Ovary (tissue), 3 donors: ENCODE results near the gene RYR3.

Experiments used
- CTCF ChIP-seq, 3 donors: fragments of 450-650 bp in 2 of 3; fragments of 200-600 bp in 1 of 3; IDR thresholded peaks; one replicate each; pipeline versions ENCODE4 v1.5.1 to v1.8.0; 2016 to 2022; ENCODE audit warnings: antibody characterized with exemption in 3 of 3, mild to moderate bottlenecking in 1 of 3
- POLR2A ChIP-seq: fragments of 450-650 bp; IDR thresholded peaks from one replicate; pipeline ENCODE4 v1.6.1; 2017; ENCODE audit warnings: antibody characterized with exemption, mild to moderate bottlenecking, moderate library complexity
- donor health status: DM: no; HTN: no; CAD: no.

GRCh38 chr15:33449810-33450209, 139.0 kb downstream of the RYR3 start:
- no peak for TF ChIP-seq CTCF (IDR thresholded peaks at IDR 0.05)
- TF ChIP-seq POLR2A: no peak
